Kidney (tissue), 14 donors: ENCODE measurements around the gene ATAD3A. TPM values are rescaled to one million over a fixed set of nuclear protein-coding genes. Genes with fewer than 3 reads are reported as not detected.
A peak's percentile ranks its signal among the peaks of the same experiment; 100 is the strongest.

Experiments
- DNase-seq, 5 donors: peaks; one replicate each; pipeline ENCODE4 v3.0.0-alpha.2; 2013 to 2020
- FAIRE-seq: peaks from 2 replicates; lab custom pipeline; 2012; peaks lifted over from hg19 to GRCh38; lab: Jason Lieb, UNC
- H3K27ac ChIP-seq, 2 donors: one replicate each; pipeline ENCODE4 v1.7.0; 2013; ENCODE audit warnings: low read depth in 2 of 2, low read length in 2 of 2, inconsistent platforms in 1 of 2
- H3K27me3 ChIP-seq: one replicate; pipeline ENCODE4 v1.7.1; 2013; ENCODE audit warnings: low read length, inconsistent platforms; ENCODE audit not compliant: control insufficient read depth, insufficient read depth
- H3K36me3 ChIP-seq, 3 donors: one replicate each; pipeline versions ENCODE4 v1.7.0 to v1.7.1; 2013; ENCODE audit warnings: low read length in 3 of 3, control low read depth in 1 of 3, inconsistent platforms in 1 of 3; ENCODE audit not compliant: insufficient read depth in 3 of 3, control insufficient read depth in 2 of 3
- H3K4me1 ChIP-seq, 3 donors: one replicate each; pipeline versions ENCODE4 v1.7.0 to v1.7.1; 2013; ENCODE audit warnings: low read length in 3 of 3, inconsistent platforms in 1 of 3, low read depth in 1 of 3; ENCODE audit not compliant: control insufficient read depth in 2 of 3, insufficient read depth in 2 of 3
- H3K4me3 ChIP-seq, 3 donors: one replicate each; pipeline versions ENCODE4 v1.7.0 to v1.8.1; 2013; ENCODE audit warnings: low read length in 3 of 3, control low read depth in 1 of 3, inconsistent platforms in 1 of 3
- H3K9ac ChIP-seq, 3 donors: one replicate each; pipeline versions ENCODE4 v1.7.0 to v1.7.1; 2013; ENCODE audit warnings: low read length in 3 of 3, control low read depth in 1 of 3, inconsistent platforms in 1 of 3
- H3K9me3 ChIP-seq, 3 donors: one replicate each; pipeline versions ENCODE4 v1.7.0 to v1.7.1; 2013; ENCODE audit warnings: low read length in 3 of 3, control low read depth in 1 of 3, inconsistent platforms in 1 of 3; ENCODE audit not compliant: control insufficient read depth in 2 of 3, insufficient read depth in 1 of 3
- CTCF ChIP-seq: IDR thresholded peaks from 3 replicates; pipeline ENCODE4 v1.5.1; 2012; ENCODE audit warnings: mild to moderate bottlenecking, moderate library complexity, borderline replicate concordance; ENCODE audit not compliant: insufficient read depth; ENCODE audit errors: extremely low read depth
- intact Hi-C: fragments of 100-400 bp; cut with DNase I; formaldehyde crosslinking; loops from one replicate; pipeline ENCODE4 v1.11.1; 2022
- polyA plus RNA-seq: library from polyadenylated mRNA; stranded (reverse); fragments of 350-450 nt; fragmentation: Illumina TruSeq; extraction: RNeasy Lipid Tissue Mini Kit (QIAGEN cat#74804); gene quantifications from one replicate; pipeline ENCODE4 v1.2.3, GENCODE V29; 2014; ENCODE audit warnings: low read depth, low replicate concordance; ENCODE audit not compliant: insufficient read depth
- total RNA-seq: library from RNA; stranded (reverse); fragmentation: NEBNext Ultra II Directional; extraction: Animal tissue kit (Norgen Biotek cat#: 25700); gene quantifications from one replicate; pipeline ENCODE4 v1.2.1, GENCODE V29; 2021
- donor health status: control.
- donor health status: control.
- donor health status: control.
- donor health status: control.
- donor health status: control.
- donor health status: DM: yes; HTN: yes; CAD: no.
- donor health status: Normal renal cell carcinoma (clear cell type).

ATAD3A gene
- total and polyA plus RNA-seq, 2 donors from 2014 or later, result 17.5 to 19.1 TPM

GRCh38 chr1:1547011-1547410 lies 35.0 kb downstream of the ATAD3A start:
- Histone ChIP-seq H3K4me1 (peaks cover 0 to 2% (median 0%) of the 10 kb centered on the region in 3 donors), H3K9me3 (no peaks in the 10 kb centered on the region), H3K9ac (no peak overlapping the region), H3K4me3 (no peak overlapping the region), H3K36me3 (no peaks in the 10 kb centered on the region), H3K27me3 (no peaks in the 10 kb centered on the region), H3K27ac (no peak overlapping the region)
- FAIRE-seq (no peak), DNase-seq (no peak)
- no peak for TF ChIP-seq CTCF
- intact Hi-C loops, result no loop called here

DNA sequence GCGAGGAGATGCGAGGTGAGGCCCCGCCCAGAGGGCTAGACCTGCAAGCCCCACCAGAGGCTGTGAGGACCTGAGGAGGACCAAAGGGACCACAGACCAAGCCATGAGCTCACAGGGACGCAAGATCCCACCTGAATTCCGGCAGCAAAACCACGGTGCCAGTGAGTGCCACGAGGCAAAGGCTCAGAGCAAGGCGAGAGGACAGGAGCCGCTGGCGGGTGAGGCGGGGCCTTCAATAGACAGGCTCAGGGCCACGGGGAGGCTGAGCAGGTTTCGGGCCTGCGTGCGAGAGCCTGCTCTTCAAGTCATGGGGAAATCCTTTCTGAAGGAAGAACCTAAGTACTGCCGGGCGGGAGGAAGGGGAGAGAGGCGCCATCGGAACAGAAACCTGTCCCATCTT lies 35.5 kb downstream of the ATAD3A start:
- Histone ChIP-seq H3K4me1 (peaks cover 0 to 2% (median 0%) of the 10 kb centered on the region in 3 donors), H3K27ac (no peak overlapping the region), H3K4me3 (no peak overlapping the region), H3K36me3 (no peaks in the 10 kb centered on the region), H3K27me3 (no peaks in the 10 kb centered on the region), H3K9ac (no peak overlapping the region), H3K9me3 (no peaks in the 10 kb centered on the region)
- DNase-seq, result no peak
- FAIRE-seq, result no peak
- TF ChIP-seq CTCF, result no peak
- intact Hi-C loops, result no loop called here

GRCh38 chr1:1548591-1548990 lies 36.6 kb downstream of the ATAD3A start:
- FAIRE-seq, result no peak

More at GRCh38 chr1:1548591-1548990, 36.6 kb downstream of the ATAD3A start:
- no peak for TF ChIP-seq CTCF
- H3K4me3 ChIP-seq, result no peak overlapping the region
- no peaks in the 10 kb centered on the region for H3K9me3 ChIP-seq
- no peak overlapping the region for H3K9ac ChIP-seq
- no peaks in the 10 kb centered on the region for H3K27me3 ChIP-seq
- H3K36me3 ChIP-seq, result no peaks in the 10 kb centered on the region
- intact Hi-C loops, result no loop called here
- no peaks in the 10 kb centered on the region for H3K4me1 ChIP-seq
- H3K27ac ChIP-seq, result no peak overlapping the region
- peak in 1 of 5 donors; percentile 37 for DNase-seq
